Liver (tissue), 3 donors: ENCODE results near the gene KIN.

Source experiments
- EGR1 ChIP-seq, 2 donors: IDR thresholded peaks; 2 replicates each; pipeline ENCODE4 v1.6.1; 2016 to 2018; ENCODE audit warnings: antibody characterized with exemption in 2 of 2, low read depth in 2 of 2
- FOXA2 ChIP-seq: IDR thresholded peaks from 2 replicates; pipeline ENCODE4 v1.6.1; 2016; ENCODE audit warnings: antibody characterized with exemption
- GABPA ChIP-seq, 2 donors: IDR thresholded peaks in 1 of 2; conservative IDR thresholded peaks in 1 of 2; 2 replicates each; pipeline ENCODE4 v1.6.1; 2016; ENCODE audit warnings: antibody characterized with exemption in 2 of 2, mild to moderate bottlenecking in 1 of 2, moderate library complexity in 1 of 2
- JUND ChIP-seq, 2 donors: IDR thresholded peaks; 2 replicates each; pipeline ENCODE4 v1.6.1; 2016; ENCODE audit warnings: antibody characterized with exemption in 2 of 2
- SP1 ChIP-seq: IDR thresholded peaks from 2 replicates; pipeline ENCODE4 v1.6.1; 2018; ENCODE audit warnings: antibody characterized with exemption, mild to moderate bottlenecking
- TF ChIP-seq, protein P1 (sequence below): IDR thresholded peaks from 2 replicates; pipeline ENCODE4 v1.6.1; 2016; ENCODE audit warnings: antibody characterized with exemption
- TF ChIP-seq, protein P2 (sequence below): fragments of 150-350 bp; IDR thresholded peaks from 2 replicates; pipeline ENCODE4 v1.5.1; 2017; ENCODE audit warnings: improper control_type of control experiment, low read depth, low read length; ENCODE audit not compliant: missing input control
- TF ChIP-seq, protein P3 (sequence below): IDR thresholded peaks from 2 replicates; pipeline ENCODE4 v1.6.1; 2016; ENCODE audit warnings: antibody characterized with exemption
- donor health status: healthy.
- donor health status: healthy.

DNA sequence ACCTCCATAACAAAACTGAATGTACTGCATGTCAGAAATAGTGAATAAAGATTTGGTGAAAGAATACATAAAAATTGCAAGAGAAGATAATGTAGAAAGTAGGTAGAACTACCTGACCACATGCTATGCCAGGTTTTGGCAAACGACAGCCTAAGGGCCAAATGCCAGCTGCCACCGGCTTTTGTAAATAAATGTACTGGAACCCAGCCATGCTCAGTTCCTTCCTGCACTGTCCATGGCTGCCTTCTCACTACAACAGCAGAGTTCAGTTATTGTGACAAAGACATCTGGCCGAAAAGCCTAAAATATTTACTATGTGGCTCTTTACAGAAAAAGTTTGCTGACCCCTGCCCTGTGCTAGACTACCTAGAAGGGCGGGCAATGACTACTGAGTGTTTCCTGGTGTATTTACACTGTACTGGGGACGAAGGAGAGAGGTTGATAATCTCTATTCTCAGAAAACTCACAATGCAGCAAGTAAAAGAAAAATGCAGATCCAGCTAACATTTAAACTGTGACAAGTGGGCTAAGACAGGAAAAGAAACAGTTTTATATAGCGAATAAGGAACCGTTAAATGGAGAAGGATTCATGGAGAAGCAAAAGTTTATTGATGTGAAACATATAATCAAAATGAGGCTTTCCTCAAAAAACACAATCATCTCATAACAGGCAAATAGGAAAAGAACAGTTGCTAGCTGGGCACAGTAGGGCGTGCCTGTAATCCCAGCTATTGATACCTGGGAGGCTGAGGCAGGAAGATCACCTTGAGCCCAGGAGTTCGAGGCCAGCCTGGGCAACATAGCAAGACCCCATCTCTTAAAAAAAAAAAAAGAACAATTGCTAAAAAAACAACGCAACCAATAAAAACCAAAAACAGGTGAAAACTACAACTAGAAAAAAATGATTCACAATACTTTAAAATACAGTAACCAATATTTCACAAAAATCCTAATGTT is 13.7 kb downstream of the KIN start:
- TF ChIP-seq, protein P1, sequence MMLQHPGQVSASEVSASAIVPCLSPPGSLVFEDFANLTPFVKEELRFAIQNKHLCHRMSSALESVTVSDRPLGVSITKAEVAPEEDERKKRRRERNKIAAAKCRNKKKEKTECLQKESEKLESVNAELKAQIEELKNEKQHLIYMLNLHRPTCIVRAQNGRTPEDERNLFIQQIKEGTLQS: no peak
- no peak for TF ChIP-seq EGR1 (IDR thresholded peaks at IDR 0.05; ENCODE audit: low read depth in 2 of 2)
- TF ChIP-seq, protein P2, sequence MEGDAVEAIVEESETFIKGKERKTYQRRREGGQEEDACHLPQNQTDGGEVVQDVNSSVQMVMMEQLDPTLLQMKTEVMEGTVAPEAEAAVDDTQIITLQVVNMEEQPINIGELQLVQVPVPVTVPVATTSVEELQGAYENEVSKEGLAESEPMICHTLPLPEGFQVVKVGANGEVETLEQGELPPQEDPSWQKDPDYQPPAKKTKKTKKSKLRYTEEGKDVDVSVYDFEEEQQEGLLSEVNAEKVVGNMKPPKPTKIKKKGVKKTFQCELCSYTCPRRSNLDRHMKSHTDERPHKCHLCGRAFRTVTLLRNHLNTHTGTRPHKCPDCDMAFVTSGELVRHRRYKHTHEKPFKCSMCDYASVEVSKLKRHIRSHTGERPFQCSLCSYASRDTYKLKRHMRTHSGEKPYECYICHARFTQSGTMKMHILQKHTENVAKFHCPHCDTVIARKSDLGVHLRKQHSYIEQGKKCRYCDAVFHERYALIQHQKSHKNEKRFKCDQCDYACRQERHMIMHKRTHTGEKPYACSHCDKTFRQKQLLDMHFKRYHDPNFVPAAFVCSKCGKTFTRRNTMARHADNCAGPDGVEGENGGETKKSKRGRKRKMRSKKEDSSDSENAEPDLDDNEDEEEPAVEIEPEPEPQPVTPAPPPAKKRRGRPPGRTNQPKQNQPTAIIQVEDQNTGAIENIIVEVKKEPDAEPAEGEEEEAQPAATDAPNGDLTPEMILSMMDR: no peak
- TF ChIP-seq SP1: peak; percentile 41
- no peak for TF ChIP-seq GABPA (IDR thresholded peaks at IDR 0.05 in 1 of 2, conservative IDR thresholded peaks at IDR 0.05 in 1 of 2)
- peak; percentile 68 for TF ChIP-seq FOXA2
- TF ChIP-seq JUND (IDR thresholded peaks at IDR 0.05): no peak
- TF ChIP-seq, protein P3, sequence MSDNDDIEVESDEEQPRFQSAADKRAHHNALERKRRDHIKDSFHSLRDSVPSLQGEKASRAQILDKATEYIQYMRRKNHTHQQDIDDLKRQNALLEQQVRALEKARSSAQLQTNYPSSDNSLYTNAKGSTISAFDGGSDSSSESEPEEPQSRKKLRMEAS: peak; percentile 44
